GOT3 (cell line): ENCODE data around the gene GNAS.
"Not testable (repeated sequence)": the region's sequence is repeated elsewhere in the genome, so short reads cannot be mapped to it uniquely, and the experiment has no call there.

Source experiments
- DNase-seq: peaks from one replicate; lab custom pipeline; 2025; ENCODE audit warnings: mixed read lengths; lab: John Stamatoyannopoulos, UW

GNAS gene

DNA sequence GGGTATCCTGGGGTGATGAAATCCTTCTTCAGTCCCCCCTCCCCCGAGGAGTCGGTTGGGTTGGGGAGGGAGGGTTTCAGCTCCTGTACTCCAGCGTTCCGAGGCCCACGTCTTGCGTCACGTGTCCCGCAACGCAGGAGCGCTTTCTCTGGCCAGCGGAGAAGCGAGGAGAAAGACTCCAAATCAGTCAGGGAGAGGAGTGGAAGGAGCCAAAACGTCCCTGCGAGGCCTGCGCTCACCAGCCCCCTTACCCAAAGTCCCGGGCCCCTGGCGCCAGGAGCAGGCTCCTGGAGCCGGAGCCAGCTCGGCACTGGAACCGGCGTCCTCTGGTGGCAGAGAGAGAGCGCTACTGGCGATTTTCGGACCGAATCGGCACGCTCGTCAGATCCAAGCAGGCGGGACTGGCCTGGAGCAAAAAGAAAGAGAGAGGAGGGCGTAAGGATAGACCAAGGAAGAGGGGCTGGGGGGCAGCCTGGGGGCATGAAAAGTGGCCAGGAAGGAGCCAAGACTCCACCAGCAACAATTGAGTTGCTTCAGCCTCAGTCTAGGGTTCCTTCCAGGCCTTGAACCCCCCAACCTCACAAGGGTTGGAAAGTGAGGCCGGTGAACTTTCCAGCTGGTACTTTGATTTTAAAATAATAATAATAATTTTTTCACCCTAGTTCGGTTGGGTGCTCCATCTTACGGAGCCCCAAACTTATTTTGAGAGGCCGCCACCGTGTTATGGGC, at the start of gene GNAS:
GNAS (plus strand) TSS at position 174 of the 729 bp plus-strand sequence.
- no peak for DNase-seq

- DNase-seq: no peak
These were observed 49.0 kb upstream of the GNAS start for GRCh38 chr20:58803533-58803932.

DNA sequence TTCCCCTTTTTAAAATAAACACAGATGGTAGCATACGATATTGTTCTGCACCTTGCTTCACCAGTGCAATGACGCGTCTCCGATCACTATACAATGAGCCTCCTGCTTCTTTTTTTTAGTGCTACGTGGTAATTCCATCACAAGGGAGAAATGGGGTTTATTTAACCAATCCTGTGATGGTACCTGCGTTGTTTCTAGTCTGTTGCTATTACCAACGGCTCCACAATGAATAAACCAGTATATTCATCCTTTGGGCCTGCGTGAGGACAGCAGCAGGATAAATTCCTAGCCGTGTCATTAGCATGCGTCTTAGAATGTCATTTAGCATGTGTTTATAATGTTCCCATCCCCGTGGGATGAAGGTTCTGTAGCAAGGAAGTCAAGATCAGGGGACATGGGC, 44.7 kb upstream of the GNAS start:
- DNase-seq: no peak

- DNase-seq: no peak
These were observed 44.1 kb upstream of the GNAS start for GRCh38 chr20:58808271-58809046.

DNA sequence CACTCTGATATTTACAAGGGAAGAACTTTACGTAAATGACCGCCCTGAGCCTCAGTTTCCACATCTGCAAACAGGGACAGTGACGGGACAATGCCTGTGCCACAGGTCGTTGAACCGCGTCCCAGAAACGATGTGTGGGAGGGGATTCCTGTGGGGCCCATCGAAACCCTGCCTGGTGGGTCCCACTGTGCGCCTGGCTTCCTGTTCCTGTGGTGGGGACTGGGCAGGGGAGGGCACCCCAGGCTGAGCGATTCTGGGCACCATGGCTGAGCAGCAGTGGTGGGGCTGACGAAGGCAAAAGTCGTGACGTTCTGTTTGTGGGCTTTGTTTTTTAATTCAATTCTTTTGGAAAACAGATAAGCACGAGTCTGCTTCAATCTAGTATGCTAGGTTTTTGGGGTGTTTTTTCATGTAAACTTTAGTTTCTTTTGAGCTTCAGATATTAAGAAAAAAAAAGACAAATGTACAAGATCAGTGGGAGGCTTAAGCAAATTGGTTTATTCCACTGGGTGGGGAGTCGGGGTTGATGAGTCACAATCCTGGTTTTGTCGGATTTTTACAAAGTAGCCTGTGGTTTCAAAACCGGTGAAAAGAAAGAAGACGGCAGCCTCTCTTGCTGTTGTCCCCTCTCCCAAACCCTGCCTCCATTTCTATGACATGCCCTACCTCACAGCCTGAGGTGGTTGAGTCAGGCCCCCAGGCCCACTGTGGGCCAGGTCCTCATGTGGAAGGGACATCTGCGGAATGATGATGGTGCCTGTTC, 42.2 kb upstream of the GNAS start:
- no peak for DNase-seq

DNA sequence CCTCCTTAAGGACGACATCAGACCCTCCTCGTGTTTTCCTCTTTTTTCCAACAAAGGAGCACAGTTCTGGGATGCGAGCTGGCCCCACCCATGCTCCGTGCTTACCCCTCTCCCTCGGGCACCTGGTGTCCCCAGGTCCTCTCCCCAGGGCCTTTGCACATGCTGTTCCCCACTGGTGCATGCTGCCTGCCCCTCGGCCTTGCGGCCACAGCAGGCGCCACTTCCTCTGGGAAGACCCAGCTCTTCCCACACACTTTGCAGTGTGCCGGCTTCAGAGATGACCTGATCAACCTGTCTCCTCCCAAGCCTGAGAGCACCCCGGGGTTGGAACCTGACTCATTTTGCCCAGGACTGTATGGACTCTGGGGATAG, 41.7 kb upstream of the GNAS start:
- no peak for DNase-seq

GRCh38 chr20:58811334-58811733, 41.2 kb upstream of the GNAS start:
- no peak for DNase-seq

DNA sequence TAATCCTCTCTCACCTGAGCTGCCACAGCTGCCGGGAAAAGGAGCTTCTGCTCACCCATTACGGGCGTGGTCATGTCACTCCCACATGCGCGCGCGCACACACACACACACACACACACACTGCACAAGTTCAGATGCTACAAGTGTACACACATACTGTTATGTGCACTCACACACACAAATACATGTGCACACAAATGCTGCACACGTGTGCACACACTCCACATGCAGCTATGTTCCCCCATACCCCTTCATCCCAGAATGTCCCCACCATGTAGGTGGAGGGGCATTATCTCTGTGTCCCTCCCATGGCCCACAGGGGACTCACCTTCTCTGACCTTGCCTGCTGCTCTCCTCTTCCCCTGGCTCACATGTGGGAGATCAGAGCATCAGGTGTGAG, 39.1 kb upstream of the GNAS start:
- DNase-seq: no peak

- DNase-seq: no peak
These were observed 37.1 kb upstream of the GNAS start for GRCh38 chr20:58815448-58815847.

GRCh38 chr20:58816051-58816450, 36.5 kb upstream of the GNAS start:
- DNase-seq: no peak

GRCh38 chr20:58816957-58817651, 35.4 kb upstream of the GNAS start:
- DNase-seq: no peak

- DNase-seq: no peak
These were observed 34.8 kb upstream of the GNAS start for GRCh38 chr20:58817748-58818147.

DNA sequence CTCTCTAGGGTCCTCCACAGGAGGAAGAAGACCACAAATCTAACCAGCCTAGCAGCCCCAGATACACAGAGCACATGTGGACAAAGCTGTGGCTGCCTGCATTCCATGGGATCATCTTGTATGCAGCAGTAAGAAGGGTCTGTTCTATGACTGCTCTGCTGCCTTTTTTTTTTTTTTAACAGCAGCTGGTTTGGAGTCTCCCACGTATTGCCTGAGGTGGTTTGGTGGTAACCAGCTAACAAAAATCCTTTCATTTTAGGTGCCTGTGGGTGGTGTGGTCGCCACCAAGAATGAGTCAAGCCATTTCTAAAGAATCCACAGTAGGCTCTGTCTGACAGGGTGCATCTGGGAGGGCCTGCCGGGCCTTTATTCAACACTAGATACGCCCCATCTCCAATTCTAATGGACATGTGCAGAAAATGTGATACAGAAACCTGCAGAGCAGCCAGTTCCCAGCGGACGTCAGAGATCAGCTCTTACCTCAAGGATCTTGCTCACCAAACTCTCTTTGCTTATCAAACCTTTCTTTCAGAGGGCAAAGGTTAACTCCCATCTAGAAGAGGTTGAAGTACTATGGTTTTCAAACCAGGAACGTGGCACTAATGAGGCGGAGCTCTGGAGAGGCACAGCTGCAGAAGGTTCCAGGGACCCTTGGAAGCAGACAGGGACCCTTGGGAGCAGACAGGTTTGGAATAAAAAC, 33.8 kb upstream of the GNAS start:
- no peak for DNase-seq

- DNase-seq: no peak
These were observed 32.6 kb upstream of the GNAS start for GRCh38 chr20:58819921-58820320.

- DNase-seq: not testable (repeated sequence)
These were observed 32.0 kb upstream of the GNAS start for GRCh38 chr20:58820515-58820914.

- no peak for DNase-seq
These were observed 30.4 kb upstream of the GNAS start for GRCh38 chr20:58822149-58822548.

GRCh38 chr20:58822748-58823730, 29.5 kb upstream of the GNAS start:
- no peak for DNase-seq

DNA sequence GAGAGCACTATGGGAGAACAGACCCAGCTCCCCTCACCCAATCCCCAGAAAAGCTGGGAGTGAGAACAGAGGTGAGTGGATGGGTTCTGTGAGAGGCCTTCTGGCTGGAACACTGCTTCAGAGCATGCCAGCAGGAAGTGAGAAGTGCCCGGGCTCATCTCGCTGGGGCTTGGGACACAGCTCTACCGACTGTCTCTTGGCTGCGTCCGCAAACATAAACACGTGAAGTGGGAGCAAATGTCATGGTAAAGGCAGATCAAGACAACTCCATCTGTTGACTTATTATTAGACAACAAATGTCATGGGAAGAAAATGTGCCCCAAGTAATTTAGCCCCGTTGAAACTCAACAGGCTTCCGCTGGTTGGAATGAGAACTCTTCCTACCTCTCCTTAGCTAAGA, 27.7 kb upstream of the GNAS start:
- no peak for DNase-seq

DNA sequence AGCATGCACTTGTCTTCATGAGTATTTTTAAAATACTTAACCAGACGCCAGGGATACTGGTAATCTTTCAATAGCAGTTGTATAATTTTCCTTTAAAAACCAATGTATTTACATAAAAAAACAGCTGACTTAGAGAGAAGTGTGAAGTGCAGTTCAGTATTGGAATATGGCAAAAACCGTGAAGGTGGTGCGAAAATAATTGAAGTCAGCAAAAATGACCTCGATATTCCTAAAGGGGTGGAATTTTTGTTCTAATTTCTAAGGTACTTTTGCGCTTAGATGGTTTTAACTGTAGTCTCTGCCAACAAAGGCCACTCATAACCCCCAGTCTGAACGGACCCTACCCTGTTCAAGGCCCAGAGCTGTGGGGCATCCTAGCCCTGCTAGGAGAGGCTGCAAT, 27.1 kb upstream of the GNAS start:
- DNase-seq: no peak

GRCh38 chr20:58826271-58826670, 26.2 kb upstream of the GNAS start:
- DNase-seq: no peak
